Activated T-cell treated with anti-CD3 and anti-CD28 coated beads for 24 hours (primary cell): ENCODE data around the gene ELMO1.
A peak's percentile ranks its signal among the peaks of the same experiment; 100 is the strongest.

Source experiments
- DNase-seq: peaks from one replicate; pipeline ENCODE4 v3.0.0-alpha.2; 2020; ENCODE audit warnings: low read depth

Gene ELMO1

DNA sequence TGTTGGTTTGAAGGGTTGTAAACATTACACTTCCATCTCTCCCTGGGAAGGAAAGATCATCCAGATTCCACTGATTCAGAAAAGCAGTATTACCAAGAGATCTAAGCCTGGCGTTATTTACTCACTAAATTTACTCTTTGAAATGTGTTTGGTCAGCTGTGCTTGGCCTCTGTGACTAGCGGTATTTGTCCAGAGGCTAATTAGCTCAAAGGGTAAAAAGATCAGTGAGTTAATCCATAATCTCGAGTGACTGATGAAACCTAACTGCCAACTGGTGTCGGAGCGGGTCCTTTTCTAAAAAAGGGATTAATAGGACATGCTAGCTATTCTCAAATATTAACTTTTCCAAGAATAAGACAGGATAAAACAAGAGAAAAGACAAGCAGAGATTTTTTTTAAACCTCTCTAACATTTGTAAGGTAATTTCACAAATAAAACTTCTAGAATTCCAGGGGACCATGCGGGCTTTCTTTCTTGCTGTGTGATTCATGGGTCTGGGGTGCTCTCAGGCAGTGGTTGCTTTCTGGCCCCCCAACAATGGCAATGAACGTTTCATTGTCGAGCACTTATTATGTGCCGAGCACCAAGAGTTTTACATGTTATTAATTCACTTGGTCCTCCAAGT, 477.0 kb downstream of the ELMO1 start:
- no peak for DNase-seq

DNA sequence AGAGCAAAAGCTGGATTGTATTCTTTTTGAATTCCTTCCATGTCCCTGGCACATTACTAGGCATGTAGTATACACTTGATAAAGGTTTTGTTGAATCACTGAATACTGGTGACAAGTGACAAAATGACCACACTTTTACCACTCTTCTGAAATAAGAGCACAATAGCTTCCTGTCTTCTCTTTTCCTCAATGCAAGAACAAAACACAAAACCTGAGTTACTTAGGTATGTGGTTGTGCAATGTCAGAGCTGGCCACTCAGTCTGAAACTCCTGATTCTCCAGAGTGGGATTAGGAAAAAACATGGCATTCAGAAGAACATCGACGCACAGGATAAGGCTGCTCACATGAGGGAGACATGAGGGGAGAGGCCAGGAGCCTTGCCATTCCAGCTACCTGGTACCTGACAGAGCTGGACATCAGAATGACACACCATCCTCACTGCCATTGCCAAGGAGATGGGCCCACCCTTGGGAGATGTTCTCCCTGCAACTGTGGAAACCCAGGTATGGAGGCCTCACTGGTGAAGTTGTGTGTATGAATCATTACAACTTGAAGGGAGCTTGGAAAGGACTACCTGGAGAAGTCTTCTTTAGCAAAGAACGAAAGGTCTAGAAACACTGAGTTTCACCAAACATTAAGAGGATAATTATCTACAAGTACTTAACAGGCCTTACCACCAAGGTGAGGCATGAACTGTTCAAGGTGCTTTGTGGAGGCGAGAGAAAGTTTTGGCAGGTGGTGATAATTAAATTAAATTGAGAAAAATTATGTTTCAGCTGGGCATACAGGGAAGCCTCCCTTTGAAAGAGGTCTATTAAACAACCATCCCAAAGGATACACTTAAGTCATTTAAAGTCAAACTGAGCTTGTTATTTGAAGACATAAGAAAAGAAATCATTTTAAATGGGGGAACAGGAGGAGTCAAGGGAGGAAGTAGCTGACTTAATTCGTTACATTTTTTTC, 477.8 kb downstream of the ELMO1 start:
- DNase-seq = no peak

DNA sequence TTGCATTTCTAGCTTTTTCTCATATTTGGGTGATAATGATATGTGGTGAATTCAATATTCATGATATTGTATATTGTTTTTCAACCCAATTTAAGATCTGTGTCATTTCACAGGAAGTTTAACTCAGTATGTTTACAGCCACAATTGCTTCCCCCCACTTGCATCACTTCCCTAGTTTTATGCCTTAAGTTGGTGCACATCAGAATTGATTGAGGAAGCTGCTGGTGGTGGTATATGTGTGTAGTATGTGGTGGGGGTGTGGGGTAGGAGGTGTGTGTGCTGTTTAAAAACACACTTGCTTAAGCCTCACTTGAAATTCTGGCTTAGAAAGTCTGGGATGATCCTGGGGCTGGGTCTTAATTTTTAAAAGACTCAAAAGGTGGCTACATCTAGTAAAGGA, 479.3 kb downstream of the ELMO1 start:
- DNase-seq = no peak

DNA sequence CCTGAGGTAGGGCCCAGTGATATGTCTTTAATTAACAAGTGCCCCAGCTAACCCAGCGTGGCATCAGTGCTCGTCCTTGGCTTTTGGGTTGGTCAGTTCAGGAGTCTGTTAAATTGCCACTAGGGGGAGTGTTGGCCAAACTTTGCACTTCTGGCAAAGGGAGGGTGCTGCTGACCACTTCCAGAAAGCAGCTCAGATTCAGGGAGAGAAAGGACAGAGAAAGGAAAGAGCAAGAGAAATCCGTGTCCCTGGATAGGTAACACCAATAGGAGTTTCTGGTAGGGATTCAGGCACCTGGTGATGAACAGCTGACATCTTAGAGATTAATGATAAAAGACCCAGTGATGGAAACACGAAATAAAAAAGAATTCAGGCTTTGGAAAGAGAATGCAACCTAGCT, 481.3 kb downstream of the ELMO1 start:
- no peak for DNase-seq

DNA sequence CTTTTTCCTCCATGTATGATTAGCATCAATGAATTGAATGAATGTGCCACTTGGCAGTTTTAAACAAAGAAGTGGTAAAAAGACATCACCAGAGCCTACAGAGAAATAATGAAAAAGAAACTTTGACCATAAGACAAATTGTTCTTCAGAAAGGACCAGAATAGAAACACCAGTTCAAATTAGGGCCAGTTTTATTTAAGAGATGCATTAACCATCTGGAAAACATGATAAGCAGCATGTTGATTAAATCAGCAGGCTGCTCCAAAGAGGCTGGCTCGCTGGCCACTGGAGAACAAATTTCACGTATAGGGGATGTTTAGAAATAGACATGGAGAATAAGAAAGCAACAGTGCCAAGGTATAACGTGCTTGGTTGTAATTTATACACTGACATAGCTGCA, 482.0 kb downstream of the ELMO1 start:
- DNase-seq = no peak

DNA sequence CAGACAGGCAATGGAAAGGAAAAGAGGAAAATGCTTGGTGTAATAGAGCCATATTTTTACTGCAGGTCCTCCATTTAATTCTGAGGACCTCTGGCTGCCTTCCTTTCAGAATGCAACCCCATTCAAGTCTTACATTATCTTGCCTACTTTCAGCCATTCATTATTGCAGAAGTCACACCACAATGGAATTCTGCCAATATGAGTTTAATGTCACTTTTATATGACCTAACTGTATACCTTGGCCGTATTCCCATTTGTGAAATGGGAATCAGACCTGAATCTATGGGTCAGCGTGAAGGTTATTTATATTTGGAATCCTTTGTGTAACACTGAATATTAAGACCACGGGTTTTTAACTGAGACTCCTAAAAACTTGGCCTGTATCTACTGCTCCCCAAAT, 482.6 kb downstream of the ELMO1 start:
- no peak for DNase-seq

DNA sequence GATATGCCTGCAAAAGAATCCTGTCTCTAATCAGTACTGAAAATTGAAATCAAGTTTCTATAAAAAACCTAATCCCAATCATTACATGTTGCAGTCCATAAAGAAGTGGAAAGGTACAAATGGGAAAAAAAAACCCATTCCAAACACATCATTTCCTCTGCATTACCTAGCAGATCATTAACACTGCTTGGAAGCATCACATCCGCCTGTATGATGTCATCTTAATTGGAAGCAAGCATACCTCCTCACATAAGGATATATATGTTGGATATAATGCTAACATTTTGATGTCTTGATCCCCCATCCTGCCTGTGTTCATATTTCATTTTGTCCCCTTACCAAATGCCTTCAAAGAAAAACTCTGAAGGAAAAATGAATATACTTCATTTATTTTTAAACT, 483.0 kb downstream of the ELMO1 start:
- DNase-seq = no peak

DNA sequence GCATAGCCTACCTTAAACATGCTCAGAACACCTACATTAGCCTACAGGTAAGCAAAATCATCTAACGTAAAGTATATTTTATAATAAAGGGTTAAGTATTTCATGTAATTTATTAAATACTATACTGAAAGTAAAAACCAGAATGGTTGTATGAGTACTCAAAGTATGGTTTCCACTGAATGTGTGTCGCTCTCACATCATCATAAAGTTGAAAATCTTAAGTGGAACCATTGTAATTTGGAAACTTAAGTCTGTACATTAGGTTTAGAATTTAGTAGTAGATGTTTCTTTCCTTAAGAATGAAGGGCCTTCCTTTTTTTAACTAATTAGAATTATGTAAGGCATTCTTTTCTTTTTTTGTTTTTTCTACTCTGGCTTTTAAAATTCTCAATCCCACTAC, 484.4 kb downstream of the ELMO1 start:
- no peak for DNase-seq

DNA sequence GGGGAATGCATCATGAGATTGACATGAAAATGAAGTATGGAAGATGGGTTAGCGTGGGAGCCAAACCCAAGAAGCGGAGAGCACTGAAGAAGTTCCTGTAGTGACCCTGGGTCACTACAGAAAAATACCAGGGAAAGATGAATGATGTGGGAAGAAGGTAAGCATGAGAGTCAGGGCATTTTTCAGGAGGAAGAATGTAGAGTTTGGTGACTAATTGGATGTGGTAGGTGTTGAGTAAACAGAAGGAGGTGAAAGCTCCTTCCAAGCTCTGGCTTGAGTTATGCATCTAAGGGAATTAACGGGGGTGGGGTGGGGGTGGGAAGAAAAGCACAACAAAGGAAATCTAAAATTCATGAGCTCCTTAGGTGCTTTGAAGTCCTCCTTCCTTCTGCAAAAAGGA, 486.3 kb downstream of the ELMO1 start:
- DNase-seq = no peak

DNA sequence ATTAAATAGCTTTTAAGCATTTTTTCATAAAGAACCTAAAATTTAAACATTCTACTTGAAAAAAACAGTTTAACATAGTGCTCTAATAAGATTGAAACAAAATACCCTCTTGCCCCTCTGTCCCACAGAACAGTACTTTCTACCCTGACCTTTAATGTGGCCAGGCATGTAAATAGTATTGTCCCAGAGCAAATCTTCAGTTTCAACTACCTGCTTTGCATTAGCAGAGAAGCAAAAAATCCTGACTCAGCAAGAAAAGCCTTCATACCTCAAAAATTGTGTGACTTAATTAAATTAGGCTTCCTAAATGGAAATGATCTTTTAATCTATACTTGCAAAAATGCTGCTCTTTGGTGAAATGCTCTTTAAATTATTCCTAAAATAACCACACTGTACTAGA, 487.0 kb downstream of the ELMO1 start:
- DNase-seq = no peak

DNA sequence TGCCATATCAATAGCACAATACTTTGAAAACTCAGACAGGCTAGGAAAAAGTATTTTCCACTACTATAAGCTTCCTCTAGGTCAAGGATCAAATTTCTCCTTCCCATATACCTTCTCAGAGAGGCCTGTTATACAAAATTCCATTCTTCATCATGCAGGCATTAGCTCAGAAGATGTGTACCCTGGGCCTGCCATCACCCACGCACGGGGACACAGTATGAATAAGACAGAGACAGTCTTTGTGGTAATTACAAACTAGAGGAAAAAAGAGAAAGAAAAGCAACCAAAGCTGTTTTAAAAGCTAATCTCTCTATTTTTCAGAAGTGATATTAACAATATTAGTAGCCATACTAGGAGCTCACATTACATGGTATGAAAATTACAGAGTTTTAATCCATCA, 487.6 kb downstream of the ELMO1 start:
- DNase-seq = peak; percentile 13

DNA sequence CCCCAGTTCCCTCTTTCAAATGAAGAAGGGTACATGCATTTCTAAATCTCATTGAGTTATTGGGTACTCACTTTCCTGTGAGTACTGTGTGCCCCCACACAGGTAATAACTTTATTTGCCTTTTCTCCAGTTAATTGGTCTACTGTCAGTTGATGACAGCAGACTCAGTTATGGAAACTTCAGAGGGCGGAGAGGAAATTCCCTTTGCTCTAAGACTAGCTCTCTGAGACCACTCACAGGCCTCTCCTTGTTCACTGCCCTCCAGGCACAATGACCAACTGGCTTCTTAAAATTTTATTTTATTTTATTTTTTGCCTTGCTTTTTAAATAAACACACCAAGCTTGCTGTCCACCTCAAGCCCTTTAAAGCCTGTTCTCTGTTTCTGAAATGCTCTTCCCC, 488.6 kb downstream of the ELMO1 start:
- DNase-seq = no peak

DNA sequence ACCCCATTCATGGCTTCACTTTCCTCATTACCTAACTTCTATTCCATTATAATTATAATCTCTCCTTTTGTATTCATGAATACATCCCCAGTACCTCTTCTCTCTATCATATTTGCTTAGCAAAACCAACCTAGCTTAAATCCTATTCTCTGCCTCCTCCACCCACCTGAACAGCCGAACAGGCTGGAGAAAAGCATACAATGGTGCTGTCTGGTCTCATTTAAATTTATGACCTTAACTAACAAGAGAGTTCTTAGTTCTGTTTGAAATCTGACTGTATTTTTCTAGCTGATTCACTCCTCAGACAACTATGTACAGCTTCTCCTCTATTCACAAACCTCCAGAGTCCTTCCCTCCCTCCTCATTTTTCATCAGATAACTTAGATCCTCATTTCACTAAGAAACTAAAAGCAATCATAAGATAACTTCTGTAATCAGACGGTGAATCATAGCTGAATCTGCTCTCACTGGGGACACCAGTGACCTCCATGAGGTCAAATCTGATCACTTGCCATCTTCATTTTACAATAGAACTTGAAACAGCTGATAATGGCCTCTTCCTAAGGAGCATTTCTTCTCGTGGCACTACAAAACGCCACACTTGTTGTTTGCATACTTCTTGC, 490.4 kb downstream of the ELMO1 start:
- no peak for DNase-seq

DNA sequence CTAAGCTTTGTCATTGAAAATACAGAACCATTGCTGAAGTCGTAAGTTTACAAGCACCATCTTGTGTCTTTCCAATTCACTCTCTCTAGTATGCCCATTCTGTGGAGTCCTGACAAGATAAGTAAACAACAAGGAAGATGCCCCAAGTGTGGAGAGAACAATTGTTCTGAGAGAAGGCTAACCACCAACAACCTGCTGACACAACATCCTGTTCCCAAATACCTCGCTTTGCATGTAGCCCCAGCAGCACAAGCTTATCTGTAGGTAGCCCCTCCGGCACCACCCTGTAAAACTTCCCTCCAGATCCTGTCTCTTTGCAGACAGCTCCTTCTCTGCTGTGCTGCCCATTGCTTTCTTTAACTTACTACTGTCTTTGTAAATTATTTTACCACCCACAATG, 491.0 kb downstream of the ELMO1 start:
- DNase-seq = no peak

DNA sequence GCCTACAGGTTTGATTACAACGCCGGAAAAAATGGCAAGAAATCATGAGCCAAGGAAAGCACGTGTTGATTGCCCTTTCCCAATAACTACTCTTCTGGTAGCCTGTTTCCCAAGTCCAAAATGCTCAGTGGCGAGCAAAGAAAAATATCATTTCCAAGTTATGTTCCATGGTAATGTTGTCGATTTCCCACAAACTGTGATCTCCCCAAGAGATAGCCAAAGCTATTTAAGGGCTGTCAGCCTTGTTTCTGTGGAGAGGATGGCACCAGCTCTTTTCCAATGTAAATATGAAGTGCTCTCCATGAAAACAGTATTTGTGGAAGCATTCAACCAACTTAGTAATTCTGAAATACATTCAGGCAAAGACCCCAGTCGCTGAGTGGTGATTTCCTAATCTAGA, 491.9 kb downstream of the ELMO1 start:
- no peak for DNase-seq

DNA sequence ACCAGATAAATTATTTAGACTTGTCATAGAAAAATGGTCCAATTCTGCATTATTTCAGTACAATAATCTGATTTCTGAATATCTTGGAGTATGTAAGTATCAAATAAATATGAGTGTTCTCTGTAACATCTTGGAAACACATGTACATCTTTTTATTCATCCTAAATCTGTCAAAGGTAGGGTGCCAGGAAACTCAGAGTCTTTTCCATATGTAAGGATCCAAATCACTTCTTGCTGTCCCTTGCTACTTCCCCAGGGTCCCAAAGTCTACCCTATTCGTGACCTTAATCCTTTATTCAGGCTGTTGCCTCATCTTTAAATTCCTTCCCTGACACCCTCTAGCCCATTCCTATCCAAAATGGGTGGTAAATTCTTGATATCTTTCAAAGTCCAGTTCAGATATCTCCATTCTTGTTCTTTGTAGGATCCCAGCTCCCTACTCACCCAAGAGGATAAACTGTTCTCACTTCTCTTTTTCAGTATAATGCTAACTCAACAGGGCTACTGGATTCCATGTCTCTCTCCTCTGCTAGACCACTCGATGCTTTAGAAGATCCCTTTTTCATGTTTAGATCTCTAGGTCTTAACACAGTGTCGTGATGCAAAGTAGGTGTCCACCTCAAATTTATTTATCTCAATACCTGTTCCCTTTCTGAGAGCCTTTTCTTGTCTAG, 493.1 kb downstream of the ELMO1 start:
- DNase-seq = no peak

DNA sequence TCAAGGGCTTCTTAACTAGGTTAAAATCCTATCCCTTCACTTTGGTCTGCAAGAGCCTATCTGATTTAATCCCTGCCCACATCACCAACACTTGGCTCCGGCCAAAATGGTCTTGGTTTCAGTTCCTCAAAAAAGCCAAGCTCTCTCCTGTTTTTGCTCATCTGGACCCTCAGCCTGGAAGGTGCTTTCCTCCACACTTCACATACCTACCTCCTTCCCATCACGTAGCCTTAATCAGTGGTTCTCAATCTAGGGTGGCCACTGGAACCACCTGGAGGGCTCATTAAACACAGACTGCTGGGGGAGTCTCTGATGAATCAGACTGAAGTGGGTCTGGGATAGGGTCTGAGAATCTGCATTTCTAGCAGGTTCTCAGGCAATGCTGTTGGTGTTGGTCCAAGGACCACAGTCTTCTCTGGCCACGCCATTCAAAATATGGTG, 497.4 kb downstream of the ELMO1 start:
- DNase-seq = no peak

DNA sequence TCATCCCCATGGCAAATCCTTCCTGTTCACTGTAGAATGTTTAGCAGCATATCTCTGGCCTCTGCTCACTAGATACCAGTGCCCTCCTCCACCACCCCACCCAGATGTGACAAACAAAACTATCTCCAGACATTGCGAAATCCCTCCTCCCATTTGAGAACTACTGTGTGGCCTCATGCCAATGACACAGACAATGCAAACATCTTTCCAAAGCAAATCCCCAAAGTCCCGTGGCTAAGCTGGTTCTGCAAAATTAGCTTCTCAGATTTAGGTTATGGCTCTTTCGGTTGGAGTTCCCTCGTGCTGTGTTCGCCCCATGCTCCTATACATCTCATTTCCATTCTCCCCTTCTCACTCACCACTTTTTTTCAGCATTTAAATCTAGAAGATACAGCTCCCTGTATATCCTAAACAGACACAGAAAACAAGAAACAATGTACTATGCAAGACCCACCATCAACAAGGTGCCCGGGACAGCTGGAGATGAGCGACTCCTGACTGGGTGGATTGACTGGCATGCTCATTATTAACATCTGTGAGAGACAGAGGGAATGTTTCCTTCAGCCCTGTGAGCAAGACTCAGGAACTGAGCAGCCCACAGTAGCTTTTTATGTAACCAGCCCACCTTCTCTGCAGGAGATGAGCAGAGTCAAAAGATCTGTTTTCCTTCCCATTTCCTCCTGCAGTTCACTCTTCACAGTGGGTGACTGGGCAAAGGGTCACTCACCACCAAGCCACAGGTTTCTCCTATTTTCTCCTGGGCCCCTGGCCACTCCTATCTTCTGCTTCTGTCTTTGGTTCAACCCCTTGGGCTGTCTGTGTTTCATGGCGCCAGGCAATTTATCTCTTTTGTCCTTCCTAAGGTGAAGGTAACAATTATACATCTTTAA, 498.7 kb downstream of the ELMO1 start:
- DNase-seq = no peak

DNA sequence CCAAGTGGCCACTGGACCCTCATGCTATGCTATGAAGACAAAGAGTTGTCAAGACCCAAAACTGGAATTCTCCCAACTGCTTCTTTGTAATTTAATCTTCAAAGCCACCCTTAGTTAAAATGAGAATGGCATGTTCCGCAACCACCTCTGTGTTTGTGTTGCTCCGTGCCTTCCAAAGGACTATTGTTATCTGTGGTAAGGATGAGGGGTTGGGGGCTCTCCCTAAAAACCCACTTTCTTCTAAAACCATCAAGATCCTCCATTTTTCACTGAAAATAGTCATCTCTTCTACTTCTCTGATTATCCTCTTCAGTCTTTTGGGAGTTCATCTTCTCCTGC, 502.3 kb downstream of the ELMO1 start:
- DNase-seq = no peak

DNA sequence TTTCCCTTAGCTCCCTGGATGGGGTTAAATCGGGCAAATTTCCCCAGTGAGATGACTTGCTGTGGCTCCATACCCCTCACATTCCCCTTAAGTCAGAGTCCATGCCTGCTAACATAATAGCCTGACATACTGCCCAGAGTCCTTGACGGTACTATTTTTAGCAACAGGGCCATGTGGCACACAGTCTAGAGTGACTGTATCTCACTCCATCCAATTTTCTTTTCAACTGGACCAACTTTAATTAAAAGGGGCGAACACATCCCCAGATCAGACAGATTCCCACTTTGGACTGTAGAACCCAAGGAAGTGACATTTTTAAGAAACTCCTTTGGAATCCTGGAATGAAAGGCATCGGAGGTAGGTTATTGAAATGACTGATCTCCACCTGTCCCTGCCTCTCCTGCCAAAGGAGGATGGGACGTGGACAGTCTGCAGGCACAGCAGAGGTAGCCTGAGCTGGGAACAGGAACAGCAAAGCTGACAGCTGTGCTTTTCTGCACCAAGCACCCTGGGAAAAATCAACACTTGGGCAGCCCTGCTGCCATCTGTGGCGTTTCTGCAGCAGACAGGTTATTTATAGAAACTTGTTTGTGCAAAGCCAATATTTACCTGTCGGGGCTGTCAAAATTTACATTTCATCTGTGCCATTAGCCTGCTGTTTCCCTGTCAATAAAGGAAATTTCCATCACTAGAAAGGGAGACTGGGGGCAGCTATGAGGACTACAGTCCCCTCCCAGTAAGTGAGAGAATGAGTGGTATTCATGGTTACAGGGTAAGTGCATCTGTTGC, 502.9 kb downstream of the ELMO1 start:
- DNase-seq = no peak

DNA sequence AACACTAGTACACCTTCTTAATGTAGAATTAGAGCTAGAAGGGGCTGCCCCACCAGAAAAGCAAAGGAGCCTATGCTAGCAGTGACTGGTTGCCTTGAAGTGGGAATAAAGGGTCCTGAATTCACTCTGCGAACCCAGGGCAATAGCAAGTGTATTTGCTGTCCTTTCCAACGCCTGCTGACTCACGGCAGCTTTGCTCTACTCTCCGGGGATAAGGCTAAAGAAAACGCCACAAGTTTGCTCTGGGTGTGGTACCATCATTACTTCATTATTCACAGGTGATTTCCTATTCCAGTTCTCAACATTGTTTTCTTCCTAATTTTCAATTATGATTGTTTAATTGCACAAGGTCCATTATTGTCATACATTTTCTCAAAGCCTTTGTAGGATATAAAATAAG, 503.8 kb downstream of the ELMO1 start:
- no peak for DNase-seq
